NCI-H69 (cell line): ENCODE results near the gene FKBP1A.
"Not testable (repeated sequence)": the region's sequence is repeated elsewhere in the genome, so short reads cannot be mapped to it uniquely, and the experiment has no call there.

ENCODE experiments used
- DNase-seq: peaks from one replicate; lab custom pipeline; 2025; lab: John Stamatoyannopoulos, UW

Gene FKBP1A

DNA sequence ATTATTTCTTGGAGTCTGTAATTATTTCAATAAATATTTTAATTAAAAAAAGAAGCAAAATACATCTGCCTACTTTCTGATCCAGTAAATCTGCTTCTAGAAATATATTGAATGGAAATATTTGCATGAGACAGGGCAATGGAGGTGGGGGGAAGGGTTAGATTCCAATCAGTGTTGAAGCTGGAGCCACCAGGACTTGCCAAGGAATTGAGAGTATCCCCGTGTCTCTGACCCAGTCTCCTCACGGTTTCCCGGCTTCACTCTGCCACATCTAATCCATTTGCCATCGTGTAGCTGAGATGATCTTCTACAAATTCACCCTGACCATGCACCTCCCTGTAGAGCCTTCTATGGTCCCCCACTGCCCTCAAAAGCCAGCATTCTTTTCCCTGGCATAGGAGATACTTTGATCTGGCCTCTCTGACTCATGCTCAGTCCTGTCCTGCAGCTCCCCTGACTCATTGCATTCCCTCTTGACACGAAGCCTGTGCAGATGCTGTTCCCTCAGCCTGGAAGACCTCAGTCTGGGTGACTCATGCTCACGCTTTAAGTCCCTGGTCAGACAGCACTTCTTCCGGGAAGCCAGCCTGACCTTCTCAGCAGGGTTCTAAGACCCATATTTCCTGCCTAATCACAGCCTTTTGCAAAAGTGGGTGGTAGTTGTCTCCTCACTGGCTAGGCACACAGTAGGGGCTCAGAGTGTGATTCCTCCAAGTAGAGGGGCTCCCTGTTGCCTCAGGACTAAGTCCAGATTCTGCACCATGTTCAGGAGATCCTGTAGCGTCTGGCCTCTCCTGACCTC lies 23.0 kb upstream of the FKBP1A start:
- DNase-seq: peak; percentile 42

DNA sequence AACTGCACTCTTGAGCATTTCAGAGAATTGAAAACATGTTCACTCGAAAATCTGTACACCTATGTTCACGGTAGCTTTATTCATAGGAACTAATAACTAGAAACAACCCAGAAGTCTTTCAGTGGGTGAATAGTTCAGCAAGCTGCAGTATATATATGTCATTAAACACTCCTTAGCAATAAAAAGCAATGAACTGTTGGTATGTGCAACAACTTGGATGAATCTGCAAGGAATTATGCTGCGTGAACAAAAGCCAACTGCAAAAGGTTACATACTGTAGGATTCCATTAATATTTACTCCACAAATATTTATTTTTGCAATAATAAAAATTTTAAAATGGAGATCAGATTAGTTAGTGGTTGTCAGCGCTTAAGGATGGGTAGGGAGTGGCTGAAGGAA lies 22.1 kb upstream of the FKBP1A start:
- no peak for DNase-seq

DNA sequence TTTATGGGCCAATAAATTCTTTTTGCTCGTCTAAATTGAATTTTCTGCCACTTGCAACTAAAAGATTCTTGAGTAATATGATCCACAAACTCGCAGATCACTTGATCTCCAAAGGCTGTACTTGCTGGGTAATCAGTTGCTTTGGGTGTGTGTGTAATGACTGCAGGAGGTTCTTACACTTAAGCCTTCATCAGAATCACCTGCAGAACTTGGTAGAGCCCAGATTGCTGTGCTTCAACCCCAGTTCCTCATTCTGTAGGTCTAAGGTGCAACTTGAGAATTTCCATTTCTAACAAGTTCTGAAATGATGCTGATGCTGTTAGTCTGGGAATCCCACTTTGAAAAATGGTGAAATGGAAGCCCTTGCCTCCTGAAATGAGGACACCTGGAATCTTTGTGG lies 12.9 kb upstream of the FKBP1A start:
- no peak for DNase-seq

DNA sequence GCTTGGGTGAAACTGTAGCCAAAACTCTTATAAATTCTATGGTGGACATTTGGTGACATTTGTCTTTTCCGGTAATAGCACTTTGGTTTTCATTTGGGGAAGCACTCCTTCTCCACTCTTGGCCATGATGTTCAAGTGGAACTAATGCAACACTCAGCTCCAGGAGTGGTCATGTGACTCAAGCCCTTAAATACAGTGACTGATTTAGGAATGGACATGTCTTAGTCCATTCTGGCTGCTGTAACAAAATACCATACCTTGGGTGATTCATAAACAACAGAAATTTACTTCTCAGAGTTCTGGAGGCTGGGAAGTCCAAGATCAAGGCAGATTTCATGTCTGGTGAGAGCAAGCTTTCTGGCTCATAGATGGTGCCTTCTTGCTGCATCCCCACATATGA lies 10.8 kb upstream of the FKBP1A start:
- DNase-seq: no peak

DNA sequence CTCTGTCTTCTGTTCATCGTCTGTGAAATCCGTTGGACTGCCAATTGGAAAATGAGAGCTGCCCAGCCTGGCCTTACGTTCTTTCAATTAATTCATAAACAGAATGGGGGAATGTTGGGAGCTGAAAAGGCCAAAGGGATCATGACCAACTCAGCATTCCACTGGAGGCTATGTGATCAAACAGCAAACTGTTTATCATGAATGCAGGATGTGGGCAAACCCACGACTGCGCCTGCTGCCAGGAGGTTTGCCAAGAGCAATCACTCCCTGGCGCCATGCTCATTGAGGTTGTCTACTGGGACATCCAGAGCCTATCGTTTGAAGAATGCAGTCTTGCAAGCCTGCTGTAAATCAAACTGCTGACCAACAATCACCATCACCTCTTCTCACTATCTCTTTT lies 9.3 kb upstream of the FKBP1A start:
- no peak for DNase-seq

DNA sequence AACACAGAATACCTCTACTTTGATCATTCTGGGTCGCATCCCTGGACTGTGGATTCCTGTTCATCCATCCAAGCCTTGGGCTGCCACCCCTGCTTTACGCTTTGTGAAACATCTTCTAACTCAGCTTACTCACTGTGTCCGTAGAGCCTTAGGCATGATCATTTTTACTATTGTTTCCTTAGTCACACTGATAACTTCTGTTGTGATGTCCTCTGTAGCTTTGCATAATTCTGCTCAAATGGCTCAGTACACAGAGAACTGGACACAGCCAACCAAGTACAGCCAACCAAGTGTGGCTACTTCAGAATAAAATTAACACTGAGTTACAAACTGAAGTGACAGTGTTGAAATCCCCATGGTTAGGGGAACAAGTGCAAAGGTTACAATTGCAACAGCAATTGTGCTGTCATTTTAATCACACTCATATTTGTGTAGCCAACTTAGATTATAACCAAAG lies 8.6 kb upstream of the FKBP1A start:
- no peak for DNase-seq

DNA sequence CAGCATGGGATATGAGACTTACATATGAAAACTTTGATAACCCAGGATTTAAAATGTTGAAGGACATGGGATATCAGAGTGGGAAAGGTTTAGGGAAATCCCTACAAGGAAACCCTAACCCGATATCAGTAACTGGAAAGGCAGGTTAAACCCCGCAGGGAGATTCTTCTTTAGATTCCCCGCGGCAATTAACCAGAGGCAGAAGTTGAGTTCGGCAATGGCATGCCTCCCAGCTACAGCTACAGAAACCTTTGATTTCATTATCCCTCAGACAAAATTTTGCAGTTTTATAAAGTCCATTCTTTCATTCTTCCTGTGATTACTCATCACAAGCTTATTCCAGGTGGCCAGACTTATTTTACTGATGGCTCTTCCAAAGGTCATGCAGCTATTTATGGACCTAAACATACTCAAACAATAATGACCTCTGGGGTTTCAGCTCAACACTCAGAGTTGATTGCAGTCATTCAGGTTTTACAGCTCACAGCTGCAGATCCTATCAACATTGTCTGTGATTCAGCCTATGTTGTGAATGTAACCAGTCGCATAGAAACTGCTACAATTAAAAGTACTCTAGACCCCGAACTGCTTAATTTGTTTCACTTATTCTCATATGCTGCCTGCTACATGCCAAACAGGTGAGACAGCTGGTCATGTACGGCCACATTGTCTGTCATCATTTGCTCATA lies 7.0 kb upstream of the FKBP1A start:
- peak; percentile 93 for DNase-seq

DNA sequence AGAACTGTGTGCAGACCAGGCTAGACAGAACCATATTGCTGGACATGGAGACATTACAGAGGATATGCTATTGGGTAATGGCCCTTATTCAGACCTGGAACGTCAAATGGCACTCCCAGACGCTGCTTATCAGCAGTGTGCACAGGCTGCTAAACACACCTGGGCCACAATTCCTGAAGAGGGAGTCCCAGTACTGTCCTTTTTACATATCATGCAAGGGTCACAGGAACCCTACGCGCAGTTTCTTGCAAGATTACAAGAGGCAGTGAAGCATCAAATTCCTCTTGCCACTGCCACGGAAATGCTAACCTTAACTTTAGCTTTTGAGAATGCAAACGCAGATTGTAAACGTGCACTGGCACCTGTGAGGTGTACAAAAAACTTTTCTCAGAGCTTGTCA lies 5.3 kb upstream of the FKBP1A start:
- not testable (repeated sequence) for DNase-seq

DNA sequence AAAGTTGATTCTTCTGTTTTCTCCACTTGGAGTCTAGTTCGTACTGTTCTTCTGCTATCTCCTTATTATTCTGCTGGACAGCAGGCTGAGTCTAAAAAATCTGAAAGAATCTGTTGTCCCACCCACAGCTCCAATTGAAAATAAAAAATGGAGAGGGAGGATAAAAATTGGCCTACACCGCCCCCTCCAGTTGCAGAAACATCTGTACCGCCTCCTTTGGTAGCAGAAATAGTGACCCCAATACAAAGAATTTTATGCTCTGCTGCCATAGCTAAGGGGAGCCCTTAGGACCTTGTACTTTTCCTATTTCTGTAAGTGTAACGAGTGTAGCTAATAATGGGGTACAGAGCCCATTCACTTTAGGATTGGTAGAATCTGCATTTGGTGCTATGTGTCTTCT lies 4.9 kb upstream of the FKBP1A start:
- no peak for DNase-seq

DNA sequence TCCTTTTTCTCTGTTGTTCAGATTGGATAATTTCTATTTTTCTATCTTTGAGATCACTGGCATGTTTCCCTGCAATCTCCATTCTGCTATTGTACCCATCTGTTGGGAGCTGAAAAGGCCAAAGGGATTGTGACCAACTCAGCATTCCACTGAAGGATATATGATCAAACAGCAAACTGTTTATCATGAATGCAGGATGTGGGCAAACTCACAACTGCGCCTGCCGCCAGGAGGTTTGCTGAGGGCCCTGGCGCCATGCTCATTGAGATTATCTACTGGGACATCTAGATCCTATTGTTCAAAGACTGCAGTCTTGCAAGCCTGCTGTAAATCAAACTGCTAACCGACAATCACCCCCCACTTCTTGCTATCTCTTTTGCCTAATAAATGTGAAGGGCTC lies 3.8 kb upstream of the FKBP1A start:
- DNase-seq: no peak

DNA sequence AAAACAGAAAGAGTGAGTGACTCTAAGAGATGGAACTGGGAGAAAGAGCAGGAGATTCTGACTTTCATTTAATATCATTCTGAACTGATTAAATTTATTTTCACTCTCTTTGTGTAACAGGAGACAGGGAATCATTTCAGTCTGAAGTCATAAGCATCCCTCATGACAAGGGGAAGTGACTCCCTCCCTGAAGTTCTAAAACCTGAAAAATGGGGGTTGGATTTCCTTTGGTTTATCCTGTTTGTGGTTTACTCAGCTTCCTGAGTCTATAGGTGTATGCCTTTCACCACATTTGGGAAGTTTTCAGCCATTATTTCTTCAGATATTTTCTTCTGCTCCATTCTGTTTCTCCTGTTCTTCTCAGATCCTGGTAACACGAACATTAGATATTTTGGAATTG lies 3.4 kb upstream of the FKBP1A start:
- no peak for DNase-seq

DNA sequence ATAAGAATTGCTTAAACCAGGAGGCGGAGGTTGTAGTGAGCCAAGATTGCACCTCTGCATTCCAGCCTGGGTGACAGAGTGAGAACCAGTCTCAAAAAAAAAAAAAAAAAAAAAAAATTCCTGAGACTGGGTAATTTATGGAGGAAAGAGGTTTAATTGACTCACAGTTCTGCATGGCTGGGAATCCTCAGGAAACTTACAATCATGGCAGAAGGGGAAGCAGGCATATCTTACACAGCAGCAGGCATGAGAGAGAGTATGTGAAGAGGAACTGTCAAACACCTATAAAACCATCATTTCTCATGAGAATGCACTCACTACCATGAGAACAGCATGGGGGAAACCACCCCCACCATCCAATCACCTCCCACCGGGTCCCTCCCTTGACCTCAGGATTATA lies 1.8 kb upstream of the FKBP1A start:
- no peak for DNase-seq

DNA sequence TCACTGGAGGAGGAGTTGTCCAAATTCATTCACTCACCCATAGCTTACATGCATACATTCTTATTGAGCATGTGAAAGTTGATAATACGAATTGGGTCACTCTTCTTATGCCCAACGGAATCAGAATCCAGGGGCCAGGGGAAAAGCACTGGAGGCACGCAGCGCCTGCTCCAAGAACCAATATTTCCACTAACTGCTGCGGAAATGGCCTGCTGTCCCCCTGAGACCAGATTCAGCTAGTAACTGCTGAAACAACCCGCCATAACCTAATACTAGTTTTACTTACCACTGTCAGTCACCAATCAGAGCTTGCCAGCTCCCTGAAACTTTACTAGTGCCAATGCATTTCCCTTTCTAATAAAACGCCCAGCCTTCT lies 641 bp upstream of the FKBP1A start:
- no peak for DNase-seq

DNA sequence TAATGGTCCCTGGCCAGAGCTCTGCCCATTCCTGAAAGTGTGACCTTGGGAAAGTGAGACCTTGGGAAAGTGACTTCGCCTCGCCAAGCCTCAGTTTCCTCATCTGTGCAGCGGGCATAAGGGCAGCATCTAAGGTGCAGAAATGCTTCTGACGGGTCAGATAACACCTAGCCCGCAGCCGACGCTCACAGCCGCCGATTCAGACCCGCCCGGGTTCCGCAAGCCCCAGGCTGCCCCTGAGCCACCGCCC lies 486 bp downstream of the FKBP1A start:
- DNase-seq: no peak

DNA sequence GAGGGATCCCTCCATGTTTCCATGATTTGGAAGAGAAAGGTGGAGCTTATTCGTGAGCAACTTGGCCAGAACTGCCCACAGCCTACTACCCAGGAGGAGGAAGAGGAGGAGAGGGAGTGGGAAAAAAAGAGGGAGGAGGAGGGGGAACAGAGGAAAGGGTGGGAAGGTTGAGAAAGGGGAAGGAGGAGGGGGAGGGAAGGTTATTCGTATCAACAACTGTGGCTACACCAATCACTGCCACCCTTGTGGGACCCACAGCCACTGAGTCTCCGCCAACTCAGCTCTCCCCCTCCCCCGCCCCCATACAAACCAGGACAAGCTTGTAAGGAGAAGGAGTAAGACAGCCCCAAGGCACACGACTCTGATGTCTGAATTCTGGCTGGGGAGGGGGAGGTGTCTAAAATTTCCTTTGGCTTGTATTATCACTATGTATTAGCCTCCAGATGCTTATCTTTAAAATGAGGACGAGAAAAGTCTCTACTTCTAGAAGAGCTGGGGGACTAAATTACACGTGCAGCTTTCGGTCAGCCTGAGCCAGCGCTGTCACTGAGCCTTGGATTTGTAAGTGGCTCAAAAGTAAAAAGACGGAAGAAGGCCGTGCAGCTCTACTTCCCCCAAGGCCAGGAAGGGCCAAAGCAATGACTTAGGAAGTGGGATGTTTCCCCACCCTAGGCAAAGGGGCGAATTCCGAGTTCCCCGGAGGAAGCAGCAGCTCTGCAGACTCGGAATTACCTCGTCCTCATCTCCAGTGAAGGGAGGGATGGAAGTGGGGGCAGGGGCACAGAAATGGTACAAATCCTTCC lies 1.0 kb downstream of the FKBP1A start:
- peak; percentile 42 for DNase-seq

DNA sequence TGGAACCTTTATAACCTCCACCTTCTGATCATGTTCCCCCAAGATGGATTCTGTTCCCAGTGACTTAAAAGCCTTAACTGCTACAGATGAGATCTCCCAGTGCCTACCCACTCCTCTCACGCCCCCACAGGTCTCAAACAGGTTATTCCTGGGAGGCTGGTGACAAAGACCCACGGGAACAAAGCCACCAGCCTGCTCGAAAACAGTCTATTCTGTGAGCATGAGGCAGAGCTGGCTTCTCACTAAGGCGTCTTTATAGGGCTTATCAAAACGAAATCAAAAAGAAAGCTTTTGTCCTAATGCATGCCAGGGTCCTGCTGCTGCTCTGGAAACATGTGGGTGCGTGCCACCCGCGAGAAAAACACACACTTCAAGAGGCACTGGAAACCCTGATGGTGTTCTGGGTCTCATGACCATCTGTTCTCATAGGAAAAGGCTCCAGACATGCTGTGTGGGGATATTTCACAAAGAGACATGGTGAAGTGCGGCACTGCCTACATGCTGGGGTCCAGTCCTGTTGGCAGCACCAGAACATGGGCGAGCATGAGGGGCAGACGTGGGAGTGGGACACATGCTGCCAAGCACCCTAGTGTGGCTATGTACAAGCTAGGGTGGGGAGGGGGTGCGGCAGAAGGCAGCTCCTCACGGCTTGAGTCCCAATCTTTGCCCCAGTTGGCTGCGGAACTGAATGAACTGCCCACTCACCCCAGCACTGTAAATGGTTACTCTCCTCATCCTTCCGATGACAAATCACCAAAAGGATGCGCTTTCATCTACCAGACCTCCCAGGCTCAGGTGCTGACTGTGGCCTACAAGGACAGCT lies 2.1 kb downstream of the FKBP1A start:
- peak; percentile 27 for DNase-seq

DNA sequence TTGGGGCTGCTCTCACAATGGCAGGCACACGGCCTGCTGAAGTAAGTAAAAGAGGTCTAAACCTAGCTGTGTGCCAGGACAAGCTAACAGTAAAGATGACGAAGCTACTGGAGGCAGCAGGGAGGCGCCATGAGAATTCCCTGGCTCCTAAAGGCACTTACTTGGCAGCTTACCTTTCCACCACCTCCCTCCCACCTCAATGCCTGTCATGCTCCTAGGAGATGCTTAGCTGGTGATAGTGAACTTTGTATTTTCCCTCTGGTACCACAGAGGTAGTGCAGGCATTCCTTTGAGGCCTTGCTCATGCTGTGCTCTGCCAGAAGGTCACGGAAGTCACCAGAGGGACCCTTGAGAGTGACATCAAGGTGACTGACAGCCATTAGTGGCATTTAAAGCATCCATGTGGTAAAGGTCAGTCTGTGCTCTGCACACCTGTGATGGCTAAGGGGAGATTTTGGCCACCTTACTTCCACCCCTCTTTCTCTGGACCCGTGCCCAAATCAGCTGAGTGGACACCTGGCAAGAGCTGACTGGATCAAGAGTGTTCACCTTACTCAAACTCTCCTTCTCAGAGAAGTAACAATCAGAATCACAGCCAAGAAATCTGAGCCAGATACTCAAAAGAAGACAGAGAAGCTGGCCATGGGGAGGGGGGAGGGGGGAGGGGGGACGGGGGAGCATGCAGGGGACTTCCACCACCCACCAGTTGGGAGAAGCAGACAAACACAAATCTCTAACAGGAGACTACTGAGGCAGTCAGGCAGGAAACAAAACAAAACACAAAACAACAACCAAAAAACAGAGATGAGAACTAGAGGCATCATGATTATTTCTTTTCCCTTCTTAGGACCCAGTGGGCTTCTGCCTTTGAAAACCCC lies 2.9 kb downstream of the FKBP1A start:
- DNase-seq: no peak

DNA sequence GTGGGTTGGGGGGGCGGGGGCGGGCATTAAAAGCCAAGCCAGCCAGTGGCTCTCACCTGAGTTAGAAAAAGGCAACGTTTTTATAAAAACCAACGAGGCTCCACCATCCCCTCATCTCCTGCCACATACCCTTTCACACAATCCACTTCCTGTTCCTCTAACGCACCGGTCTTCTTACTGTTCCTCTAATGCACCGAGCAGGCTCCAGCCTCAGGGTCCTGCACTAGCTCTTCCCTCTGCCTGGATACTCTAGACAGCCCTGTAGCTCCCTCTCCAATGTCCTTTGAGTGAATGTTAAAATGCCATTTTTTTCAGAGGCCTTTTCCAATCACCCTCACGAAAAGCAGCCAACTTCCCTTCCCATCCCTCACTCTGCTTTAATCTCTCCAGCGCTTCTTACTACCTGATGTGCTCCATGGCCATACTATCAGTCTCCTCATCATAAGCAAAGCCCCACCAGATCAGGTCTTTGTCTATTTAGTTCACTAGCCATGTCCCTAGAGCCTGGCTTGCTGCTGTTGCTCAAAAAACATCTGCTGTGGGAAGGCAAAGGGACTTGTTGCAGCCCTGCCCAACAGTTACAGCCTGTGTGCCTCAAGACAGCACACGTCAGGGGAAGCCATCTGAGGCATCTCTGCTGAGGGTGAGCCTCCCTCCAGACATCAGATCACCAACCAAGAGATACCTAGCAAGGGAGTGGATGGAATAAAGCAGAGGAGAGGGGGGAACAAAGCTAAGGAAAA lies 3.9 kb downstream of the FKBP1A start:
- DNase-seq: peak; percentile 23

DNA sequence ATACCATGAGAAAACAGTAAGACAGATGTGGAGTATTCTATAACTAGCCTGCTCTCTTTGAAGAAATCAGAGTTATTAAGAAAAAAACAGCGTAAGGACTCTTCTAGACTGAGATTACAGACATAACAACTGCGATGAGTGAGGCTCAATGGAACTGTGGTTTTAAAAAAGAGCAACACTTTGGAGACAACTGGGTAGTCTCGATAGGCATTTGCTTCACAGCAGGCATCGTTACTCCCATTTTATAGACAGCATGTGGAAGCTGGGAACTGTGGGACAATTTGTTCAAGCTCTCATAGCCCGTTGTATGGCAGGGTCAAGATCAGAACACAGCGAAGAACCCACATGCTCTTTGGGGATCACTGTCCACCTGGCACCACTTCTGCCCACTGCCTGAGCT lies 4.6 kb downstream of the FKBP1A start:
- peak; percentile 21 for DNase-seq

DNA sequence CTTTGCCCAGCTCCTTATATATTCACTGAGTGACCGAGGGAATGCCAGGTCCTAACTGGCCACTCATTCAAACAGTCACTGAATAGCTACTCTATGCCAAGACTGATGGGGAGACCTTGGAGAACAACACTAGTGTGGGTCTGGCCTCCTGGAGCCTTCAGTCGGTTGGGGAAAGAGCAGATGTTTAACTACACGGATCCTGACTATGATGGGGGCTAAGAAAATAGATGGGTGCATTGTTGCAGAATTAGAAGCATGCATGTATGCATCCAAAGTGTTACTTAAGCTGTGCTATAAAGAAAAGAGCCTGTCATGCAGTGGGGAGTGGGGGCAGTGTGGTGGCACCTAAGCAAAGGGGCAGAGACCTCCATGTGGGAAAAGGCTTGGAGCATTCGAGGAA lies 6.5 kb downstream of the FKBP1A start:
- DNase-seq: no peak
